GM12892 (cell line): Measurements from ENCODE around the gene ING1.

Experiments
- POLR2A ChIP-seq: IDR thresholded peaks from 2 replicates; pipeline ENCODE4 v1.6.1; 2011; ENCODE audit warnings: low read depth, low read length, control low read depth
- POLR2AphosphoS5 ChIP-seq: IDR thresholded peaks from 2 replicates; pipeline ENCODE4 v1.6.1; 2011; ENCODE audit warnings: low read depth, low read length, control low read depth
- TAF1 ChIP-seq: IDR thresholded peaks from 2 replicates; pipeline ENCODE4 v1.6.1; 2011; ENCODE audit warnings: low read depth, mild to moderate bottlenecking, control low read depth, low read length, borderline replicate concordance

DNA sequence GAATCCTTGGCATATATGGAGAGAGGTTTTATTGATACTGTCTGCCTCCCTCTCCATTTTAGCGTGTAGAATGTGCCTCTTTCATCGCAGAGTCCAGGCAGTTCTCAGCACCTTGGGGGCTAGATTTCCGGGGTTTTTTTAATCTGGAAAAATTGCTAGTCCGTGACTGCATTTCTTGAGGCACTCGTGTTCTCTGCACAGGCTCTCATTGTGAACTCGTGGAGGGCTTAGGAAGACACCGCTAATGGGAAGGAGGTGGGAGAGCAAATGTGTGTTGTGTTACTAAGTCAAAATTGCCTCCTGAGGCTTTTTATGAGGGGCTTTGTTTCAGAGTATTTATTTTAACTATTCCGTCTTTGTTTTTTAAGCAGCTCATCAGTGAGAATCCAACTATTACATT is 10.1 kb downstream of the ING1 start:
- TF ChIP-seq POLR2A (no peak), TAF1 (no peak), POLR2AphosphoS5 (no peak)
